H1 (cell line): ENCODE results near the gene INTS6. TPM values are rescaled to one million over a fixed set of nuclear protein-coding genes. Genes with fewer than 3 reads are reported as not detected.

Experiments
- CTCF ChIA-PET: fragments of 300-600 bp; sonication (Branson Sonifier 250); formaldehyde crosslinking; loops from one replicate; lab custom pipeline; 2021; ENCODE audit not compliant: partially characterized antibody; lab: Charles Lee
- POLR2A ChIA-PET: fragments of 300-600 bp; sonication (Branson Sonifier 250); formaldehyde crosslinking; loops from one replicate; lab custom pipeline; 2021; ENCODE audit warnings: inconsistent platforms; ENCODE audit not compliant: partially characterized antibody; lab: Charles Lee
- DNase-seq, 2 experiments: peaks; one replicate each; pipeline versions ENCODE4 v3.0.0 to v3.0.0-alpha.2; 2010 to 2022; ENCODE audit warnings: low spot score in 2 of 2, low read depth in 1 of 2, mixed read lengths in 1 of 2
- FAIRE-seq: peaks from 2 replicates; lab custom pipeline; 2011; peaks lifted over from hg19 to GRCh38; lab: Jason Lieb, UNC
- H2AFZ ChIP-seq: 2 replicates; pipeline ENCODE4 v1.8.1; 2012; ENCODE audit warnings: low read length, inconsistent platforms
- H2AK5ac ChIP-seq: 2 replicates; pipeline ENCODE4 v1.6.1; 2013; ENCODE audit warnings: low read depth, low read length
- H2BK120ac ChIP-seq: replicated peaks from 2 replicates; pipeline ENCODE3; 2013; ENCODE audit warnings: low read depth, low read length, inconsistent platforms
- H2BK12ac ChIP-seq: 2 replicates; pipeline ENCODE4 v1.6.1; 2013; ENCODE audit warnings: low read depth, low read length
- H2BK15ac ChIP-seq: 2 replicates; pipeline ENCODE4 v1.6.1; 2013; ENCODE audit warnings: low read length
- H2BK20ac ChIP-seq: 2 replicates; pipeline ENCODE4 v1.6.1; 2013; ENCODE audit warnings: low read length
- H2BK5ac ChIP-seq: 2 replicates; pipeline ENCODE4 v1.6.1; 2013; ENCODE audit warnings: low read depth, low read length
- H3K14ac ChIP-seq: 2 replicates; pipeline ENCODE4 v1.6.1; 2013; ENCODE audit warnings: inconsistent platforms; ENCODE audit not compliant: insufficient read length
- H3K18ac ChIP-seq: 2 replicates; pipeline ENCODE4 v1.6.1; 2013; ENCODE audit warnings: low read length; ENCODE audit errors: extremely low read depth
- H3K23ac ChIP-seq: 2 replicates; pipeline ENCODE4 v1.6.1; 2013; ENCODE audit warnings: inconsistent platforms; ENCODE audit not compliant: insufficient read length
- H3K23me2 ChIP-seq: 2 replicates; pipeline ENCODE4 v1.6.1; 2013; ENCODE audit warnings: low read depth, low read length
- H3K27ac ChIP-seq: 2 replicates; pipeline ENCODE4 v1.6.1; 2011; ENCODE audit warnings: low read depth, low read length, inconsistent platforms
- H3K27me3 ChIP-seq, 4 experiments: replicated peaks in 1 of 4; 1 replicate in 1 of 4; 2 replicates in 3 of 4; pipeline versions ENCODE4 v1.6.1 to v1.8.1; 2011 to 2013; ENCODE audit warnings: low read length in 3 of 4, mild to moderate bottlenecking in 3 of 4, inconsistent platforms in 2 of 4, mixed read lengths in 2 of 4, moderate library complexity in 1 of 4; ENCODE audit not compliant: control insufficient read depth in 3 of 4, insufficient read depth in 3 of 4; ENCODE audit errors: extremely low read depth in 1 of 4
- H3K36me3 ChIP-seq, 4 experiments: 2 replicates each; pipeline versions ENCODE4 v1.6.1 to v1.8.1; 2011 to 2013; ENCODE audit warnings: mild to moderate bottlenecking in 4 of 4, low read length in 3 of 4, moderate library complexity in 2 of 4, control low read depth in 1 of 4, inconsistent platforms in 1 of 4; ENCODE audit not compliant: insufficient read depth in 4 of 4, control insufficient read depth in 2 of 4
- H3K4ac ChIP-seq: replicated peaks from 2 replicates; pipeline ENCODE3; 2013; ENCODE audit warnings: low read length, low read depth, mixed read lengths, inconsistent platforms; ENCODE audit not compliant: insufficient read length
- H3K4me1 ChIP-seq, 4 experiments: replicated peaks in 1 of 4; 1 replicate in 1 of 4; 2 replicates in 3 of 4; pipeline versions ENCODE4 v1.6.1 to v1.8.1; 2011 to 2013; ENCODE audit warnings: low read length in 3 of 4, inconsistent platforms in 2 of 4, mixed read lengths in 1 of 4; ENCODE audit not compliant: insufficient read depth in 4 of 4, control insufficient read depth in 3 of 4
- H3K4me2 ChIP-seq, 2 experiments: 2 replicates each; pipeline versions ENCODE4 v1.6.1 to v1.8.1; 2011 to 2013; ENCODE audit warnings: low read depth in 2 of 2, low read length in 2 of 2, control low read depth in 1 of 2, inconsistent platforms in 1 of 2, mild to moderate bottlenecking in 1 of 2; ENCODE audit not compliant: insufficient read depth in 1 of 2
- H3K4me3 ChIP-seq, 4 experiments: fragments of 200-600, 300-600 bp in 1 of 4; sonication (generic), shearing (Covaris generic), sonication (Bioruptor Twin) in 1 of 4; 2 replicates each; pipeline versions ENCODE4 v1.5.1 to v1.8.1; 2011 to 2016; ENCODE audit warnings: low read length in 4 of 4, low read depth in 3 of 4, control low read depth in 2 of 4, inconsistent platforms in 2 of 4, mild to moderate bottlenecking in 2 of 4, mixed read lengths in 1 of 4, moderate library complexity in 1 of 4; ENCODE audit not compliant: insufficient read depth in 2 of 4; ENCODE audit errors: extremely low read depth in 1 of 4
- H3K56ac ChIP-seq: replicated peaks from 2 replicates; pipeline ENCODE3; 2013; ENCODE audit warnings: low read depth, mild to moderate bottlenecking, mixed read lengths, low read length, inconsistent platforms; ENCODE audit not compliant: insufficient read length
- H3K79me1 ChIP-seq: 2 replicates; pipeline ENCODE4 v1.6.1; 2013; ENCODE audit warnings: low read depth, low read length, control low read depth
- H3K79me2 ChIP-seq, 2 experiments: 2 replicates each; pipeline versions ENCODE4 v1.6.1 to v1.8.1; 2012 to 2013; ENCODE audit warnings: low read length in 2 of 2, mild to moderate bottlenecking in 2 of 2, inconsistent platforms in 1 of 2; ENCODE audit not compliant: insufficient read depth in 2 of 2, control insufficient read depth in 1 of 2
- H3K9ac ChIP-seq, 4 experiments: replicated peaks in 1 of 4; 1 replicate in 1 of 4; 2 replicates in 3 of 4; pipeline versions ENCODE4 v1.6.1 to v1.8.1; 2011 to 2013; ENCODE audit warnings: low read depth in 3 of 4, low read length in 3 of 4, control low read depth in 2 of 4, mild to moderate bottlenecking in 2 of 4, moderate library complexity in 2 of 4, inconsistent platforms in 1 of 4; ENCODE audit errors: extremely low read depth in 1 of 4
- H3K9me3 ChIP-seq, 2 experiments: 2 replicates each; pipeline versions ENCODE4 v1.6.1 to v1.8.1; 2012 to 2013; ENCODE audit warnings: mild to moderate bottlenecking in 2 of 2, moderate library complexity in 2 of 2, control low read depth in 1 of 2, inconsistent platforms in 1 of 2, low read depth in 1 of 2, low read length in 1 of 2, mixed read lengths in 1 of 2; ENCODE audit not compliant: insufficient read depth in 2 of 2
- H4K20me1 ChIP-seq, 2 experiments: replicated peaks in 1 of 2; 2 replicates each; pipeline versions ENCODE3 to v1.8.1; 2011 to 2013; ENCODE audit warnings: inconsistent platforms in 2 of 2, low read length in 2 of 2, mild to moderate bottlenecking in 1 of 2; ENCODE audit not compliant: insufficient read depth in 2 of 2, control insufficient read depth in 1 of 2
- H4K5ac ChIP-seq: 2 replicates; pipeline ENCODE4 v1.6.1; 2013; ENCODE audit warnings: low read length, low read depth, mixed read lengths, inconsistent platforms; ENCODE audit not compliant: insufficient read length
- H4K8ac ChIP-seq: 2 replicates; pipeline ENCODE4 v1.8.0; 2013; ENCODE audit warnings: mild to moderate bottlenecking, moderate library complexity, low read length, inconsistent platforms; ENCODE audit not compliant: insufficient read depth; ENCODE audit errors: extremely low read depth
- H4K91ac ChIP-seq: replicated peaks from 2 replicates; pipeline ENCODE3; 2013; ENCODE audit warnings: low read length, mixed read lengths, inconsistent platforms; ENCODE audit not compliant: insufficient read length
- BRCA1 ChIP-seq: IDR thresholded peaks from 2 replicates; pipeline ENCODE4 v1.6.1; 2012; ENCODE audit warnings: low read depth, low read length, improper control_type of control experiment
- CEBPB ChIP-seq: IDR thresholded peaks from 2 replicates; pipeline ENCODE4 v1.6.1; 2012; ENCODE audit warnings: low read depth, low read length
- KDM5A ChIP-seq: fragments of 200-600 bp; IDR thresholded peaks from 2 replicates; pipeline ENCODE4 v1.7.1; 2012; ENCODE audit warnings: mild to moderate bottlenecking, low read length, inconsistent platforms, mixed read lengths
- PHF8 ChIP-seq: fragments of 200-600 bp; sonication (generic); conservative IDR thresholded peaks from 2 replicates; pipeline ENCODE4 v1.7.1; 2012; ENCODE audit warnings: low read depth, mild to moderate bottlenecking, inconsistent platforms, low read length, moderate library complexity
- SIN3A ChIP-seq, 2 experiments: IDR thresholded peaks in 1 of 2; conservative IDR thresholded peaks in 1 of 2; 2 replicates each; pipeline ENCODE4 v1.6.1; 2011 to 2012; ENCODE audit warnings: low read length in 2 of 2, improper control_type of control experiment in 1 of 2, low read depth in 1 of 2, mild to moderate bottlenecking in 1 of 2
- WGBS, 2 experiments: shearing (Covaris generic) in 1 of 2; methylation state at CpG; one replicate each; pipeline versions ENCODE4 v1.1.6 to v1.1.7; 2013 to 2015; ENCODE audit warnings: low lambda C conversion rate in 2 of 2, mixed read lengths in 2 of 2, inconsistent platforms in 1 of 2, low coverage in 1 of 2, missing lambda C conversion rate in 1 of 2; ENCODE audit not compliant: insufficient replicate concordance in 2 of 2, insufficient coverage in 1 of 2, insufficient read length in 1 of 2; ENCODE audit errors: extremely low coverage in 1 of 2, missing lambda C conversion rate in 1 of 2; 5-methylcytosine and 5-hydroxymethylcytosine counted together
- polyA plus RNA-seq, 7 experiments: library from polyadenylated mRNA; depleted of rRNA in 3 of 7; stranded (reverse) in 5 of 7; unstranded in 2 of 7; fragments of >200 nt in 5 of 7; fragments of 200-250 nt in 2 of 7; gene quantifications; 1 replicate in 5 of 7; 2 replicates in 1 of 7; 4 replicates in 1 of 7; pipeline versions ENCODE4 v1.2.1 to v1.2.3, GENCODE V29; 2011 to 2013; ENCODE audit warnings: missing spikeins in 2 of 7, mixed read lengths in 2 of 7
- total RNA-seq: library from RNA; stranded (reverse); fragmentation: NEBNext Ultra II Directional; extraction: Animal tissue kit (Norgen Biotek cat#: 25700); gene quantifications from 2 replicates; pipeline ENCODE4 v1.2.1, GENCODE V29; 2021

The INTS6 gene
- total and polyA plus RNA-seq, 2 of the 8 experiments (the other 6 are each of a cell fraction or from before 2014, with no cell fraction given), result 12.6 to 42.8 TPM

DNA sequence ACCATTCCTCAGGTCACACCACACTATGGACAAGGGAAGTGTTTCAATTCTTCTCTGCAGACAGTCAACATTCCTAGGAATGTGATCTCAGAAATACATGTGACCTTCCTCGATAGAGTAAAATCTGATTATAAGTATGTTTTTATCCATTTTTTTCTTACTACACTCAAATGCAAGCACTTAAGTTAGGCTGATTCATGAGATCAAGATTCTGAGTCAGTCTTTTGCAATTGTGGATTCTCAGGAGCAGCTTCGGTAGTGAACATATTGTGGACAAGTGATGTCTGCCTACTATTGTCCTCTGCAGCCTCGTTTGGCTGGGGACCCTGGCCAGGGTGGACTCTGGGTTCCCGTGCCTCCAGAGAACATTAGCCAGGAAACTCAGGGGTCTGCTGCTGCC lies 110.1 kb downstream of the INTS6 start:
- Histone ChIP-seq H2AK5ac (no peak overlapping the region), H4K20me1 (no peaks in the 10 kb centered on the region), H2BK120ac (no peak overlapping the region), H3K27me3 (no peaks in the 10 kb centered on the region; a peak in 1 of 7 replicates), H3K18ac (no peak overlapping the region), H4K8ac (no peak overlapping the region), H3K36me3 (no peaks in the 10 kb centered on the region), H2BK15ac (no peak overlapping the region), H2BK20ac (no peak overlapping the region), H3K79me2 (no peaks in the 10 kb centered on the region), H3K27ac (no peak overlapping the region), H3K79me1 (no peaks in the 10 kb centered on the region), H3K14ac (no peak overlapping the region), H3K56ac (no peak overlapping the region), H4K91ac (no peak overlapping the region), H4K5ac (no peak overlapping the region), H3K4me3 (no peak overlapping the region), H3K9me3 (no peaks in the 10 kb centered on the region), H2BK5ac (no peak overlapping the region), H3K9ac (no peak overlapping the region), H3K4me2 (no peak overlapping the region), H2AFZ (no peak overlapping the region), H2BK12ac (no peak overlapping the region), H3K4ac (no peak overlapping the region), H3K23ac (no peak overlapping the region), H3K23me2 (no peaks in the 10 kb centered on the region), H3K4me1 (peaks cover 0 to 9% (median 0%) of the 10 kb centered on the region in 4 experiments; a peak in 3 of 7 replicates)
- DNase-seq, result no peak
- WGBS, 2 experiments, result 88% methylated on average over 4 of the region's 4 CpGs; no CpG with 5 or more reads in 1 of the 2 experiments
- ChIA-PET CTCF (interaction anchor here (1.1 to 2.1 kb wide), 2 partner anchors 217 to 454 kb away, joined by 3 to 6 read pairs; no protein-coding TSS in a partner anchor), POLR2A (no interaction called here)
- FAIRE-seq, result no peak
- TF ChIP-seq CEBPB, result no peak
- no peak for TF ChIP-seq SIN3A (conservative IDR thresholded peaks at IDR 0.05 in 1 of 2, IDR thresholded peaks at IDR 0.05 in 1 of 2; ENCODE audit: low read depth in 1 of 2, low read length in 2 of 2)
- TF ChIP-seq KDM5A, result no peak
- TF ChIP-seq BRCA1, result no peak
- TF ChIP-seq PHF8, result no peak
